Activated naive CD4-positive, alpha-beta T cell treated with anti-CD3 and anti-CD28 coated beads, Interleukin-2, amount 50 U/mL, for 72 hours (primary cell): ENCODE measurements around the gene LAP3. TPM values are rescaled to one million over a fixed set of nuclear protein-coding genes. Genes with fewer than 3 reads are reported as not detected.
A peak's percentile ranks its signal among the peaks of the same experiment; 100 is the strongest.
"Not testable (repeated sequence)": the region's sequence is repeated elsewhere in the genome, so short reads cannot be mapped to it uniquely, and the experiment has no call there.

ENCODE experiments used
- ATAC-seq, 2 donors: fragments of 150-1000 bp; cut with Tn5 transposase; 2 replicates each; pipeline ENCODE4 v1.10.0; 2021; ENCODE audit warnings: mild to moderate bottlenecking in 2 of 2, moderate library complexity in 2 of 2
- DNase-seq, 2 donors: peaks; one replicate each; pipeline ENCODE4 v3.0.0; 2021 to 2022; ENCODE audit warnings: low spot score in 2 of 2
- H3K27ac Mint-ChIP-seq, 2 donors: one replicate each; pipeline ENCODE4 v1.8.0; 2022; ENCODE audit warnings: mild to moderate bottlenecking in 2 of 2, mixed read lengths in 2 of 2
- H3K36me3 Mint-ChIP-seq, 2 donors: one replicate each; pipeline ENCODE4 v1.8.0; 2022; ENCODE audit warnings: mixed read lengths in 2 of 2
- H3K9me3 Mint-ChIP-seq, 2 donors: one replicate each; pipeline ENCODE4 v1.8.0; 2022; ENCODE audit warnings: mixed read lengths in 2 of 2
- total RNA-seq, 2 donors: library from RNA; stranded (reverse); gene quantifications; one replicate each; pipeline ENCODE4 v1.2.3, GENCODE V29; 2022

Gene LAP3
- total RNA-seq, 2 donors from 2014 or later = 115 to 159 TPM

DNA sequence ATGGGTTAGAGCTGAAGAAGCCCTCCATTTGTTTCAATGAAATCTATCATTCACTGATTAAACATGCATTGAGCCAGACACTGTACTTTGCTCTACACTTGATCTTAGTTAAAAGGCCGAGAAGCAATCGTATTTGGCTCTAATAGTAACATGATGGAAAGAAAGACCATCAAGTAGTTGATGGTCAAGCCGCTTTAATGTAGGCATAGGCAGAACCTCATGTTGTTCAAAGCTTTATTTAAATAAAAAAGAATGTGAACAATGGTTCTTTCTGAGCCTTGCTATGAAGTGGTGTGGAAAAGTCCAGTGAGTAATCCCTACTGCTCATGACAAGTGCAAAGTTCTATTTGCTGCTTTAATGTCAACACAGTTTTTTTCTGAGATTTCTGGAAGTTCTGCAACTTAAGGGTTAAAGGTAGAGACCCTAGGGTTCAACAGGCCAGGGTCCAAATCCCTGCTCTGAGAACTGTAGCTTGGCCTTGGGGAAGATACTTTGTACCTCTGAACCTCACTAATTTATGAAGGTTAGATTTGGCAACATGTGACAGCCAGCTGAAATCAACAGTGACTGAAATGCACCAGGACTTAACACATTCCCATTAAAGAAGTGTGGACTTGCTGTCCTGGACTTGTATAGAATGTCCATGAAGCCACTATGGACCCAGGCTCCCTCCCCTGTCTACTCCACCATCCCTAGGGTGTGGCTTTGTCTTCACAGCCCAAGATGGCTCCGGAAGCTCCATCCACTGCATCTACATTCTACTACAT, 17.9 kb upstream of the LAP3 start:
- ATAC-seq = no peak
- no peaks in the 10 kb centered on the region for H3K36me3 Mint-ChIP-seq
- H3K27ac Mint-ChIP-seq = no peak overlapping the region
- no peaks in the 10 kb centered on the region for H3K9me3 Mint-ChIP-seq
- no peak for DNase-seq

DNA sequence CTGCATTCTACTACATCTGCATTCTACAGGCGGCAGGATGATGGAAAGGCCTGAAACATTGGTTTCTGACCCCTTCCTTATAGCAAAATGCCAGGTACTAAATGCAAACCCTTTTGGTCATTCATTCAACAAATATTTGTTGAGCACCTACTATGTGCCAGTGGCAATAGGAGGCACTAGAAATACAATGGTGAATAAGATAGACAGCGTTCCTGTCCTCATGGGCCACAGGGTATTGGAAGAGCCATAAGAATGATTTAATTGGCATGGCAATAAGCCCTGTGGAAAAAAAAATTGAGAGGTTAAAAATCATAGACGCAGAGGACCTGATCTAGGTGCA, 17.3 kb upstream of the LAP3 start:
- ATAC-seq (no peak), DNase-seq (no peak)
- Mint-ChIP-seq H3K36me3 (no peaks in the 10 kb centered on the region), H3K27ac (no peak overlapping the region), H3K9me3 (no peaks in the 10 kb centered on the region)

DNA sequence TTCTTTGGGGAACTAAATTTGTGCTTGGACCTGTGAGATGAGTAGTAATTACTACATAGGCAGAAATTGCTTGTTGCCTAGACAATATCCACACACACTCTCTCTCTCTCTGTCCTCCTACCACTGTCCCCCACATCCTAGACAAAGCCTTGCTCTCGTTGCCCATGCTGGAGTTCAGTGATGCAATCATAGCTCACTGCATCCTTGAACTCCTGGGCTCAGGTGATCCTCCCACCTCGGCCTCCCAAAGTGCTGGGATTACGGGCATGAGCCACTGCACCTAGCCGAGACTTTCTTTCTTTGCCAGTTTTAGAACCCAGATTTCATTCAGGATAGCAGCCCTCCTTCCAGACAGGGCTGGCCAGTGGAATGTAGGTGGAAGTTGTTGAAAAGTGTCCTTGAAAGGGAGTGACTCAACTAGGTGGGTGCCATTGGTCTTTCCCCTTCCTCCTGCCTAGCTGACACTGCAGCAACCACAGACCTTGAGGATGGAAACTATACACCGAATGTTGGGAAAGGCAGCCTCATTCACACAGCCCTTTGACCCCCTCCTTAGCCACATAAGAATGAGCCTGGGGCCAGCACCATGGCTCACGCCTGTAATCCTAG, 16.8 kb upstream of the LAP3 start:
- Mint-ChIP-seq H3K36me3 (no peaks in the 10 kb centered on the region), H3K27ac (no peak overlapping the region), H3K9me3 (no peaks in the 10 kb centered on the region)
- DNase-seq (no peak), ATAC-seq (no peak)

DNA sequence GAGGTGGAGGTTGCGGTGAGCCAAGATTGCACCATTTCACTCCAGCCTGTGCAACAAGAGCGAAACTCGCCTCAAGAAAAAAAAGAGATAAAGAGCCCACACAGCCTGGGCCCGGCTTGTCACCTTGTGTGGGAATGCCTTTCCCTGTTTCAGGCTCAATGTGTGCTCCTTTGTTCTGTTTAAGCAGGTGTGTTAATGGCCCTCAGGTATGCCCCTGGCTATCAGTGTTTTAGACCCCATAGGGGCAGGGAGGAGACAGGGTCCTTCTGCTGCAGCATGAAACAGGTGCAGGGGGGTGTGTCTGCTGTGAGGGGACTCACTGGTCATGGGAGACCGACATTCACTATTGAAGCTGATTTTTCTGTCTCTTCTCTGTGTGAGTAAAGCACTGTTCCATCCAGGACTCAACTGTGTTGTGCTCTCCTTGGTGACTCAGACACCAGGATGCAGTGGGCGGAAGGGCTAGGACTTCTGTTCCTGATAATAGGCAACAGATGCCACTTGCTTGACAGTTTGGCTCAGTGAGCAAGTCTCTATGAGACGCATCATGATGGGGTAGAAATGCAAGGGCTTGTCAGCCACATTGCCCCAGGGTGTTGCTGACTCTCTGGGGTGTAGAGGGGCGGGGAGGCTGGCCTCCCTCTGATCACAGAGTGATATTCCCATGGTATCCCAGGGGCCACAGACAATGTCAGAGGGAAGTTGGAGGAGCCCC, 15.6 kb upstream of the LAP3 start:
- ATAC-seq (no peak), DNase-seq (no peak)
- no peak overlapping the region for H3K27ac Mint-ChIP-seq
- H3K9me3 Mint-ChIP-seq = no peaks in the 10 kb centered on the region
- no peaks in the 10 kb centered on the region for H3K36me3 Mint-ChIP-seq

DNA sequence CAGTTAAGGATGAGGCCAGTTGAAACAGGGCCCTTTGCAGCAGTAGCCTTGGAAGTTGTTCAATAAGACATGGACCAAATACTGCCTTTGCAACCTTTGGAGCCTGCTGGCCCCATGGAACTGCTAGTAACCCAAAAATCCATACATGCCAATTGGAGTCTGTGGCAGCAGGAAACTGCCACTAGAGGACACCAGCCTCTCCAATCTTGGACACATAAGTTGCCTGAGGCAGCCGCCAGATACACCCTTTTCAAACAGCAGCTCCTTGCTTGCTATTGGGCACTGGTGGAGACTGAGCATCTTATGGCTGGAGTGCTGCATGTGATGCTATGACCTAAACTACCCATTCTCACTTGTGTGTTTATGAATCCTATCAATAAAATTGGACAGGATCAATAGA, 14.8 kb upstream of the LAP3 start:
- no peak for DNase-seq

DNA sequence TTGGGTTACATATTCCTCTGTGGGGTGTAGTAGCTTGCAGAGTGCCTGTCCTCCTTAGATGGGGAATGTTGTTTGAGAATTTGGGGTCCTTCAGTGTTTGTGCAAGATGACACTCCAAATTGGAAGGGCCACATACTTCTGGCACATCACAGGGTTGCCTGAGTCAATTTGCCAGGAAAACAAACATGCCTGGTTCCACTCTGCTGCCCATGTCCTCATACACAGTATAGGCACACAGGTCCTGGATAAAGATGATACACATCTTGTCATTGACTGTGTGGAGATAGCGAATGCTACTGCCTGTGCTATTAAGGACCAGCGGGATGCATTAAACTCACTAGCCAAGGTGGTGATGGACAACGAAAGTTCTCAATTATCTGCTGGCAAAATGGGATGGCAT, 11.2 kb upstream of the LAP3 start:
- H3K27ac Mint-ChIP-seq = no peak overlapping the region
- no peaks in the 10 kb centered on the region for H3K9me3 Mint-ChIP-seq
- DNase-seq (no peak), ATAC-seq (no peak)
- H3K36me3 Mint-ChIP-seq = no peaks in the 10 kb centered on the region

More for the DNA sequence above, 14.8 kb upstream of the LAP3 start:
- Mint-ChIP-seq H3K27ac (no peak overlapping the region), H3K9me3 (no peaks in the 10 kb centered on the region), H3K36me3 (no peaks in the 10 kb centered on the region)
- no peak for ATAC-seq

DNA sequence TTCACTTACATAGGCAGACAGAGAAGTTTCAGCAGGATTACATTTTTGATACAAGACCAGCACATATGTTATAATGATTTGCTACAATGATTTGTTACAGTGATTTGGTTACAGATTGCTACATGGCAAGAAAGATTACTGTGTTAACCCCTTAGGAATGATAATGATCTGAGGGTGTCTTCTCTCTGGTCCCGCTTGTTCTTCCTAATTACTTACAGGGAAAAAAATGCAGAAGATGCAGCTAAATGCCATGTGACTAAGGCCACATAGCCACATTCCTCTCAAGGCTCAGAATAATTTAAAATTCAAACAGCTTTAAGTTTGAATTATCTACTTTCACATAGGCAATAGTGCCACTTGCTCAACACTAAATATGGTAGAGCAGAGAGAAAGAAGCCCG, 9.7 kb upstream of the LAP3 start:
- ATAC-seq (no peak), DNase-seq (no peak)
- H3K27ac Mint-ChIP-seq = no peak overlapping the region
- H3K36me3 Mint-ChIP-seq = no peaks in the 10 kb centered on the region
- H3K9me3 Mint-ChIP-seq = no peaks in the 10 kb centered on the region

DNA sequence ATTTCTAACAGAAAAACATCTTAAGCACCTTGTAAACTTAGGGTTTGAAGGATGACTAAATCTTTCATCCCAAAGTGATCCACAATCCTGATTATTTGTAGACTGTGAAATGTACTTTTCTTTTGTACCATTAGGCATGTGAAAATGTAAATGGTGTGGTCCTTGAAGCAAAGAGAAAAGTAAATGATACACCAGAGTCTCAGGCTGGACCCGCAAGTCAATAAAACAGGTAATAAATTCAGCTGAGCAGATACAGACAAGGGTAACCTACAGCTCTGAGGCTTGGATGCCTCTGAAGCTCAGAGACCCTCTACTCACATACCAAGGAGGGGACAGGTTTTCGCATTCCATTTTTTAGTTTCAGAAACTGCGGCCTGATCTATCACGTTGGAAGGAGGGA, 2.8 kb upstream of the LAP3 start:
- Mint-ChIP-seq H3K36me3 (peaks cover 18 to 19% of the 10 kb centered on the region in 2 donors), H3K27ac (no peak overlapping the region)
- no peak for ATAC-seq

DNA sequence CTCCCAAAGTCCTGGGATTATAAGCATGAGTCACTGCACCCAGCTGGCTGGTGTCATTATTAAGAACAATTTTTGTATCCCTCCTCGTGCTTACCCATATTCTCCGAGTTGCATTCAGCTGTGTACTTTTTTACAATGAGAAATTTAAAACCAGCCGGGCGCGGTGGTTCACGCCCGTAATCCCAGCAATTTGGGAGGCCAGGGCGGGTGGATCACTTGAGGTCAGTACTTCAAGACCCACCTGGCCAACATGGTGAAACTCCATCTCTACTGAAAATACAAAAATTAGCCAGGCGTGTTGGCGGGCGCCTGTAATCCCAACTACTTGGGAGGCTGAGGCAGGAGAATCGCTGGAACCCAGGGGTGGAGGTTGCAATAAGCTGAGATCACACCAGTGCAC, 1.8 kb upstream of the LAP3 start:
- ATAC-seq, DNase-seq, H3K9me3 Mint-ChIP-seq: not testable (repeated sequence)
- H3K27ac Mint-ChIP-seq = peak overlapping the region in 1 of 2 donors; percentile 99
- peaks cover 18 to 27% of the 10 kb centered on the region in 2 donors for H3K36me3 Mint-ChIP-seq

More for the DNA sequence above, 2.8 kb upstream of the LAP3 start:
- no peaks in the 10 kb centered on the region for H3K9me3 Mint-ChIP-seq
- DNase-seq = no peak

DNA sequence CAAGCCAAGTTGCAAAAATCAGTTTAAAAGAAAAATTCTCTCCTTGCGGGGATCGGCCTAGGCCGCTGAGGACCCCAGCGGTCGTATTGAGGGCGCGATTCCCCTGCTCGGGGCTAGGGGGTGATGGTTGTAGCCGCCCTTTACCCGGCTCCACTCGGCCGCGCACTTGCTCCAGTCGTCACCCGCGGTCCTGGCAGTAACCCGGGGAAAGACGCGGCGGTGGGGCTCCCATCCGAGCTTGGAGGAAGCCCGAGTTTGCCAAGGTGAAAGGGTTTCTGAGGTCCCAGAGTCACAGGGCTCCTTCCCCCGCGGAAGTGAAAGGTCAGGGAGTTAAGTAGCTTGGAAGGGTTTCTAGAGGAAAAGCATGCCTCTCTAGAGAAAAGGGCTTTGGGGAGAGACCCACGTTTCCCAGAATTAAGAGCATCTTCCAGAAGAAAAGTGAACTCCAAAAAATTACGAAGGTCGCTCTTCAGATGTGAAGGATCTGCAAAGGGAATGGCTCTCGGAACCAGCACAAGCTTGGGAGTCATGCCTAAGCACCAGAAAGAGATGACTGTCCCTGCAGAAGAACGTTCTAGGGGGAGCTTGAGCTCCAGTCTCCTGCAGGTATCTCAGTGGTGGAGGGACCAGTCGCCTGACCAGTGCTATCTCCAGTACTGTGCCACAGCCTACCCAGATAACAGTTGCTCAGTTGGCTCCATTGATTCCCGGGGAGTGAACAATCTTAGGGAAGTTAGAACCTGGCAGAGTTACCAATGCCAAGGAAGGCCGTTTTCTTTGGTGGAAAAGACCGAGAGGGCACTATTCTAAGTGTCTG, 875 bp downstream of the LAP3 start:
- ATAC-seq (peak in 1 of 2 donors; percentile 9), DNase-seq (peak in 1 of 2 donors; percentile 33)
- H3K36me3 Mint-ChIP-seq = peaks cover 25 to 27% of the 10 kb centered on the region in 2 donors
- H3K27ac Mint-ChIP-seq = peak overlapping the region; percentile 98 to 99
- no peaks in the 10 kb centered on the region for H3K9me3 Mint-ChIP-seq

DNA sequence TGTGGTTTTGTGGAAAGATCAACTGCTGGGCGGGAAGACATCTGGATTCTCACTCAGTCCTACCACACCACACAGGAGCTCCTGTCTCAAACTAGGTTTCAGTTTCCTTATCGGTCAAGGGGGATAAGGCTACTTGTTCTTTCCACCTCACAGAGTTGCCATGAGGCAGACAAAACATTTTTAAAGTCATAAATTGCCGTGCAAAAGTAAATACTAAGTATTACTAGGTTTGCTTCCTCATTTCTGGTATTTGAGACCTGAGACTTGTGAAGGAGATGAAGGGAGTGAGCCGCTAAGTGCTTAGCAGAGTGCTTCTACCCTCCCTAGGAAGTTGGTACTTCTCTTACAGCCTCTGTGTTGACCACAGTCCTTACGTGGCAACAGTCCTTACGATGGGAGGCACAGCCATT, 1.5 kb downstream of the LAP3 start:
- ATAC-seq (peak; percentile 24 to 32), DNase-seq (peak in 1 of 2 donors; percentile 6)
- Mint-ChIP-seq H3K36me3 (peaks cover 27 to 31% of the 10 kb centered on the region in 2 donors), H3K9me3 (no peaks in the 10 kb centered on the region), H3K27ac (peak overlapping the region; percentile 98 to 99)

DNA sequence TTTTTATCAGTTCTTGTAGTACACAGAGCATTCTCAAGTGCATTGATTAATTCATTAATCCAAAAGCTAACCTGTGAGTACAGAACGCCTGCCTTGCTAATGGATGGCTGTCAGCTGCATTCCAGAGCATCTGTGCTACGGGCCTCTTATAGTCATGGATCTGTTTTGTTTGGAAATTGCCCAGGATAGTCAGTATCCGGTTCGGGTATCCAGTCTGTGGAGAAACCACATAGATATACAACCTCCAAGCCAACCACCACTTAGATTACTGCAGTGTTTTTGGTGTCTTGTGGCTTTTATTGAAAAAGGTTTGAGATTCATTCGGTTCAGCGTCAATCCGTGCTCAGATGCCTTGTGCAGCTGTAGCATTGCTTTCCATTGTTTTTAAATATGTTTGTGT, 4.0 kb downstream of the LAP3 start:
- Mint-ChIP-seq H3K9me3 (no peaks in the 10 kb centered on the region), H3K27ac (peak overlapping the region in 1 of 2 donors; percentile 87), H3K36me3 (peaks cover 38 to 50% of the 10 kb centered on the region in 2 donors)
- DNase-seq (no peak), ATAC-seq (no peak)

DNA sequence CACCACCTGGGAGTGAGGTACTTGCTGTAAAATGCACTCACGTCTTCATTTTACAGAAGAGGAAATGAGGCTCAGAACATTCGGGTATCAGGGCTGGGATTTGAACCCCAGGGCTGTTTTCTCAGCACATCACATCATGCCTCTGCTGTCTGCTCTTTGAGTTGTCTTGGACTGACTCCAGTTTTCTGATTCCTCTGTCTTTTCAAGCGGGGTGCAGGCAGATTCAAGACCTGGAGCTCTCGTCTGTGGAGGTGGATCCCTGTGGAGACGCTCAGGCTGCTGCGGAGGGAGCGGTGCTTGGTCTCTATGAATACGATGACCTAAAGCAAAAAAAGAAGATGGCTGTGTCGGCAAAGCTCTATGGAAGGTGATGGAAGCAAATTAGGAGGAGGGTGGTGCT, 6.3 kb downstream of the LAP3 start:
- peaks cover 39 to 58% of the 10 kb centered on the region in 2 donors for H3K36me3 Mint-ChIP-seq
- no peaks in the 10 kb centered on the region for H3K9me3 Mint-ChIP-seq
- ATAC-seq = no peak
- no peak for DNase-seq
- peak overlapping the region in 1 of 2 donors; percentile 61 for H3K27ac Mint-ChIP-seq

DNA sequence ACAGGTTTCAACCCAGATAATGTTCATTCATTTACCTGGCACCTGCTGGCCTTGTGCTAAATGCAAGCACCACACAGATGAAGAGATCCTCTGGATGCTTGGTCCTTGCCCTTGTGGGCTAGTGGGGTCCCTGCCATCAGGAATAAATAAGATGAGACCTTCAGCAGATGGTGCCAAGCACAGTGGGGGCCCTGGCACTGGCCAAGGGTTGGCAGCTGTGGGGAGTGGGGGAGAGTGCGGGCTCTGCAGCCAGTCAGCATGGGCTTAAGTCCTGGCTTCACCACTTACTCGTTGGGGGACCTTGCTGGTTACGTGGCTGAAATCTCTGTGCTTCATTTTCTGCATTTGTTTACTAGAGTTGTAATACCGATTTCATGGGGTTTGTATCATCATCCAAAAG, 6.9 kb downstream of the LAP3 start:
- DNase-seq (no peak), ATAC-seq (peak in 1 of 2 donors; percentile 25)
- no peaks in the 10 kb centered on the region for H3K9me3 Mint-ChIP-seq
- H3K36me3 Mint-ChIP-seq = peaks cover 33 to 57% of the 10 kb centered on the region in 2 donors
- H3K27ac Mint-ChIP-seq = peak overlapping the region in 1 of 2 donors; percentile 61

DNA sequence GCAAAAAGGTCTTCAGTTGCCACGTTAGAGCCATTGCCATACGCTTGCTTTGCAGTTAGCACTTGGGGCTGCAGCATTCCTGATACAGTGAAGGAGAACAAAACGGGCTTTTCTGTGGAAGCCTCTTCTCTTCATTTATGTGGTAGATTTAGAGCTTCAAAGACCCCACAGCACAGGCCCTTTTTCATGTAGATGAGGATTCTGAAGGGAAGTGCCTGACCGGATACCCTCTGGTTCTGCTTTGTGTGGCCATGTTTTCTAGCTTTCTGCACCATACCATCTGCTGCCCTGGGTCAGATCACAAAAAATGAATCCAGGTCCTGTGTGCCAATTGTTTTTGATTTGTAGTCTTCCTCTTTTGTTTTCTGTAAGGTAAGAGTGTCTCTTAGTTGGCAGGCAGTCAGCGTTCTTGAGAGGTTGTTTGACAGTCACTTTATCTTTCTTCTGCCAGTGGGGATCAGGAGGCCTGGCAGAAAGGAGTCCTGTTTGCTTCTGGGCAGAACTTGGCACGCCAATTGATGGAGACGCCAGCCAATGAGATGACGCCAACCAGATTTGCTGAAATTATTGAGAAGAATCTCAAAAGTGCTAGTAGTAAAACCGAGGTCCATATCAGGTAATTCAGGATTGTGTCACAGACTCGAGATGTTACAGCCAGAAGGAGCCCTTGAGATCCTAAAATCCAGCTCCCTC, 7.7 kb downstream of the LAP3 start:
- DNase-seq = no peak
- no peaks in the 10 kb centered on the region for H3K9me3 Mint-ChIP-seq
- ATAC-seq = no peak
- H3K36me3 Mint-ChIP-seq = peaks cover 31 to 50% of the 10 kb centered on the region in 2 donors
- H3K27ac Mint-ChIP-seq = peak overlapping the region in 1 of 2 donors; percentile 61
